ENCODE measurements around the gene ASB7.

ASB7 gene

GRCh38 chr15:100598655-100599054, 3.7 kb upstream of the ASB7 start:
- no peak for DNase-seq

GRCh38 chr15:100601163-100601562, 1.2 kb upstream of the ASB7 start:
- no peak for DNase-seq

- no peak for DNase-seq
Observed at GRCh38 chr15:100601617-100602063, 749 bp upstream of the ASB7 start.

GRCh38 chr15:100602823-100603393, 519 bp downstream of the ASB7 start:
- DNase-seq = no peak

GRCh38 chr15:100612539-100612938, 10.2 kb downstream of the ASB7 start:
- DNase-seq = no peak

- no peak for DNase-seq
Observed at GRCh38 chr15:100613208-100613607, 10.8 kb downstream of the ASB7 start.

GRCh38 chr15:100614336-100614735, 11.9 kb downstream of the ASB7 start:
- DNase-seq = no peak

GRCh38 chr15:100614918-100615317, 12.5 kb downstream of the ASB7 start:
- no peak for DNase-seq

GRCh38 chr15:100615801-100616200, 13.4 kb downstream of the ASB7 start:
- no peak for DNase-seq

- DNase-seq = no peak
Observed at GRCh38 chr15:100616700-100617099, 14.3 kb downstream of the ASB7 start.

- no peak for DNase-seq
Observed at GRCh38 chr15:100623301-100623700, 20.9 kb downstream of the ASB7 start.

GRCh38 chr15:100627789-100628395, 25.5 kb downstream of the ASB7 start:
- peak; percentile 3 for DNase-seq

- no peak for DNase-seq
Observed at GRCh38 chr15:100628746-100629145, 26.4 kb downstream of the ASB7 start.

GRCh38 chr15:100631831-100632230, 29.4 kb downstream of the ASB7 start:
- DNase-seq = no peak

GRCh38 chr15:100633763-100634075, 31.3 kb downstream of the ASB7 start:
- DNase-seq = no peak

GRCh38 chr15:100635406-100636071, 33.1 kb downstream of the ASB7 start:
- no peak for DNase-seq

- DNase-seq = no peak
Observed at GRCh38 chr15:100638177-100638730, 35.9 kb downstream of the ASB7 start.

GRCh38 chr15:100642213-100642949, 40.0 kb downstream of the ASB7 start:
- DNase-seq = no peak

- no peak for DNase-seq
Observed at GRCh38 chr15:100642950-100643338, 40.6 kb downstream of the ASB7 start.

GRCh38 chr15:100645671-100646070, 43.3 kb downstream of the ASB7 start:
- no peak for DNase-seq

GRCh38 chr15:100648951-100649350, 46.6 kb downstream of the ASB7 start:
- DNase-seq = no peak

GRCh38 chr15:100650685-100651084, 48.3 kb downstream of the ASB7 start:
- DNase-seq = no peak

- no peak for DNase-seq
Observed at GRCh38 chr15:100651253-100651652, 48.9 kb downstream of the ASB7 start.

- DNase-seq = no peak
Observed at GRCh38 chr15:100652116-100652515, 49.7 kb downstream of the ASB7 start.

Data from DMS153 (cell line).